ENCODE results near the gene SLAMF6.
"Not testable (repeated sequence)": the region's sequence is repeated elsewhere in the genome, so short reads cannot be mapped to it uniquely, and the experiment has no call there.

DNA sequence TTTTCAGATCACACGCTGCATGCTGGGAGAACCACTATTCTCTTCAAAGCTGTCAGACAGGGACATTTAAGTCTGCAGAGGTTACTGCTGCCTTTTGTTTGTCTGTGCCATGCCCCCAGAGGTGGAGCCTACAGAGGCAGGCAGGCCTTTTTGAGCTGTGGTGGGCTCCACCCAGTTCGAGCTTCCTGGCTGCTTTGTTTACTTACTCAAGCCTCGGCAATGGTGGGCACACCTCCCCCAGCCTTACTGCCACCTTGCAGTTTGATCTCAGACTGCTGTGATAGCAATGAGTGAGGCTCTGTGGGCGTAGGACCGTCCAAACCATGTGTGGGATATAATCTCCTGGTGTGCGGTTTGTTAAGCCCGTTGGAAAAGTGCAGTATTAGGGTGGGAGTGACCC lies 42.3 kb downstream of the SLAMF6 start:
- TF ChIP-seq CTCF (IDR thresholded peaks at IDR 0.05; ENCODE audit: low read depth, low read length, poor library complexity, severe bottlenecking); EZH2phosphoT487 (IDR thresholded peaks at IDR 0.05; ENCODE audit: borderline replicate concordance, low read length): not testable (repeated sequence)
